GM08714 (cell line): ENCODE measurements around the gene C11orf71.

ENCODE experiments used
- H3K4me3 ChIP-seq: fragments of 200-500 bp; sonication (Bioruptor generic); 2 replicates; pipeline ENCODE4 v1.5.1; 2014; ENCODE audit warnings: mild to moderate bottlenecking, low read length, inconsistent platforms
- ZNF274 ChIP-seq: IDR thresholded peaks from 2 replicates; pipeline ENCODE4 v1.6.1; 2012; ENCODE audit warnings: mild to moderate bottlenecking, low read depth, low read length

C11orf71 gene

GRCh38 chr11:114386131-114386530, 14.2 kb downstream of the C11orf71 start:
- TF ChIP-seq ZNF274 = no peak
- H3K4me3 ChIP-seq = no peak overlapping the region

GRCh38 chr11:114384487-114384886, 15.8 kb downstream of the C11orf71 start:
- no peak for TF ChIP-seq ZNF274
- H3K4me3 ChIP-seq = no peak overlapping the region

- no peak overlapping the region for H3K4me3 ChIP-seq
- no peak for TF ChIP-seq ZNF274
Measured at GRCh38 chr11:114382509-114382908, 17.8 kb downstream of the C11orf71 start.

GRCh38 chr11:114379394-114380069, 20.8 kb downstream of the C11orf71 start:
- no peak overlapping the region for H3K4me3 ChIP-seq
- no peak for TF ChIP-seq ZNF274

GRCh38 chr11:114377612-114378267, 22.6 kb downstream of the C11orf71 start:
- no peak for TF ChIP-seq ZNF274
- H3K4me3 ChIP-seq = no peak overlapping the region

GRCh38 chr11:114375052-114375451, 25.3 kb downstream of the C11orf71 start:
- TF ChIP-seq ZNF274 = no peak
- no peak overlapping the region for H3K4me3 ChIP-seq

GRCh38 chr11:114368918-114369680, 31.2 kb downstream of the C11orf71 start:
- TF ChIP-seq ZNF274 = no peak
- no peak overlapping the region for H3K4me3 ChIP-seq

- TF ChIP-seq ZNF274 = no peak
Measured at GRCh38 chr11:114367244-114367957, 32.9 kb downstream of the C11orf71 start.

GRCh38 chr11:114366331-114367243, 33.7 kb downstream of the C11orf71 start:
- no peak overlapping the region for H3K4me3 ChIP-seq
- TF ChIP-seq ZNF274 = no peak

More at GRCh38 chr11:114367244-114367957, 32.9 kb downstream of the C11orf71 start:
- no peak overlapping the region for H3K4me3 ChIP-seq

- H3K4me3 ChIP-seq = no peak overlapping the region
- TF ChIP-seq ZNF274 = no peak
Measured at GRCh38 chr11:114362958-114363357, 37.4 kb downstream of the C11orf71 start.

- no peak for TF ChIP-seq ZNF274
Measured at GRCh38 chr11:114362326-114362725, 38.0 kb downstream of the C11orf71 start.

GRCh38 chr11:114359342-114359741, 41.0 kb downstream of the C11orf71 start:
- no peak overlapping the region for H3K4me3 ChIP-seq

More at GRCh38 chr11:114362326-114362725, 38.0 kb downstream of the C11orf71 start:
- no peak overlapping the region for H3K4me3 ChIP-seq

GRCh38 chr11:114358716-114359115, 41.6 kb downstream of the C11orf71 start:
- no peak for TF ChIP-seq ZNF274

More at GRCh38 chr11:114359342-114359741, 41.0 kb downstream of the C11orf71 start:
- TF ChIP-seq ZNF274 = no peak

GRCh38 chr11:114354076-114354475, 46.2 kb downstream of the C11orf71 start:
- TF ChIP-seq ZNF274 = no peak
- H3K4me3 ChIP-seq = no peak overlapping the region

More at GRCh38 chr11:114358716-114359115, 41.6 kb downstream of the C11orf71 start:
- no peak overlapping the region for H3K4me3 ChIP-seq
